Naive thymus-derived CD4-positive, alpha-beta T cell (primary cell): Measurements from ENCODE around the gene CNNM4. TPM values are rescaled to one million over a fixed set of nuclear protein-coding genes. Genes with fewer than 3 reads are reported as not detected.
A peak's percentile ranks its signal among the peaks of the same experiment; 100 is the strongest.

ENCODE experiments used
- ATAC-seq: fragments of 150-1000 bp; cut with Tn5 transposase; 2 replicates; pipeline ENCODE4 v1.10.0; 2021; ENCODE audit warnings: mild to moderate bottlenecking, moderate library complexity
- CTCF ChIA-PET: fragments of 350-600 bp; sonication (Branson Sonifier 250); formaldehyde crosslinking; loops from one replicate; lab custom pipeline; 2021; ENCODE audit warnings: antibody characterized with exemption; lab: Charles Lee
- POLR2A ChIA-PET: fragments of 350-600 bp; sonication (Branson Sonifier 250); formaldehyde crosslinking; loops from one replicate; lab custom pipeline; 2021; ENCODE audit warnings: antibody characterized with exemption, inconsistent platforms; lab: Charles Lee
- DNase-seq, 9 donors: peaks; one replicate each; pipeline versions ENCODE4 v3.0.0 to v3.0.0-alpha.2; 2020 to 2022; ENCODE audit warnings: mixed read lengths in 1 of 9
- H3K27ac ChIP-seq: one replicate; pipeline ENCODE4 v1.7.0; 2013; ENCODE audit warnings: mild to moderate bottlenecking, low read depth, low read length, moderate library complexity
- H3K27me3 ChIP-seq, 2 donors: one replicate each; pipeline ENCODE4 v1.7.0; 2013; ENCODE audit warnings: low read length in 2 of 2, mild to moderate bottlenecking in 2 of 2, moderate library complexity in 2 of 2; ENCODE audit not compliant: control insufficient read depth in 2 of 2, insufficient read depth in 2 of 2
- H3K36me3 ChIP-seq, 3 experiments: 1 replicate in 2 of 3; 2 replicates in 1 of 3; pipeline ENCODE4 v1.7.0; 2013; ENCODE audit warnings: low read length in 3 of 3, mild to moderate bottlenecking in 3 of 3, moderate library complexity in 1 of 3; ENCODE audit not compliant: insufficient read depth in 3 of 3, control insufficient read depth in 2 of 3
- H3K4me1 ChIP-seq, 2 donors: one replicate each; pipeline ENCODE4 v1.7.0; 2013; ENCODE audit warnings: low read length in 2 of 2, mild to moderate bottlenecking in 2 of 2, moderate library complexity in 1 of 2; ENCODE audit not compliant: control insufficient read depth in 2 of 2, insufficient read depth in 2 of 2
- H3K4me3 ChIP-seq: 2 replicates; pipeline ENCODE4 v1.7.0; 2013; ENCODE audit warnings: mild to moderate bottlenecking, low read length
- H3K9me3 ChIP-seq, 3 experiments: 1 replicate in 2 of 3; 2 replicates in 1 of 3; pipeline ENCODE4 v1.7.0; 2013; ENCODE audit warnings: low read length in 3 of 3; ENCODE audit not compliant: control insufficient read depth in 2 of 3
- H3K27ac Mint-ChIP-seq, 9 donors: one replicate each; pipeline ENCODE4 v1.8.0; 2020 to 2022; ENCODE audit warnings: mixed read lengths in 9 of 9, mild to moderate bottlenecking in 8 of 9, moderate library complexity in 5 of 9, inconsistent platforms in 2 of 9
- H3K27me3 Mint-ChIP-seq, 5 donors: one replicate each; pipeline ENCODE4 v1.8.0; 2021 to 2022; ENCODE audit warnings: mixed read lengths in 5 of 5, mild to moderate bottlenecking in 1 of 5
- H3K36me3 Mint-ChIP-seq, 5 donors: one replicate each; pipeline ENCODE4 v1.8.0; 2020 to 2022; ENCODE audit warnings: mixed read lengths in 5 of 5, mild to moderate bottlenecking in 3 of 5, inconsistent platforms in 1 of 5
- H3K4me1 Mint-ChIP-seq, 7 donors: one replicate each; pipeline ENCODE4 v1.8.0; 2020 to 2022; ENCODE audit warnings: mixed read lengths in 7 of 7, mild to moderate bottlenecking in 3 of 7, inconsistent platforms in 1 of 7
- H3K4me3 Mint-ChIP-seq, 10 donors: one replicate each; pipeline ENCODE4 v1.8.0; 2020 to 2022; ENCODE audit warnings: mild to moderate bottlenecking in 10 of 10, mixed read lengths in 10 of 10, moderate library complexity in 6 of 10, inconsistent platforms in 2 of 10
- H3K9me3 Mint-ChIP-seq, 11 donors: one replicate each; pipeline ENCODE4 v1.8.0; 2020 to 2022; ENCODE audit warnings: mixed read lengths in 11 of 11, mild to moderate bottlenecking in 4 of 11, inconsistent platforms in 1 of 11, moderate library complexity in 1 of 11
- intact Hi-C, 2 donors: fragments of 100-400 bp; cut with micrococcal nuclease; formaldehyde crosslinking; loops; one replicate each; pipeline ENCODE4 v1.15.1; 2023
- polyA plus RNA-seq, 2 donors: library from polyadenylated mRNA; unstranded; fragments of 300-500 nt; fragmentation: Illumina TruSeq; gene quantifications; one replicate each; pipeline ENCODE4 v1.2.3, GENCODE V29; 2021
- total RNA-seq, 6 experiments: library from RNA in 5 of 6; stranded (reverse) in 5 of 6; gene quantifications; 1 replicate in 5 of 6; 2 replicates in 1 of 6; pipeline ENCODE4 v1.2.3 and lab custom pipeline; 2021 to 2026

Gene CNNM4
- total and polyA plus RNA-seq, 7 experiments from 2014 or later: 1.4 to 9.5 (median 5.1) TPM

GRCh38 chr2:96769814-96770213 is 9.1 kb downstream of the CNNM4 start:
- Mint-ChIP-seq H3K36me3 (peaks cover 0 to 8% (median 4%) of the 10 kb centered on the region in 5 donors), H3K4me3 (no peak overlapping the region), H3K4me1 (peaks cover 24 to 45% (median 40%) of the 10 kb centered on the region in 7 donors), H3K9me3 (no peaks in the 10 kb centered on the region), H3K27ac (no peak overlapping the region), H3K27me3 (no peaks in the 10 kb centered on the region)
- Histone ChIP-seq H3K27me3 (no peaks in the 10 kb centered on the region), H3K4me3 (no peak overlapping the region), H3K36me3 (peaks cover 0 to 8% (median 0%) of the 10 kb centered on the region in 3 experiments), H3K9me3 (no peaks in the 10 kb centered on the region), H3K4me1 (peaks cover 11 to 12% of the 10 kb centered on the region in 2 donors), H3K27ac (no peak overlapping the region)
- DNase-seq (no peak), ATAC-seq (no peak)
- intact Hi-C loops: loop anchor here (10.0 kb wide), 3 partner anchors 505 to 1225 kb away; partner anchors contain the start of genes CIAO1 (in 1 of the 2), COX5B (in 1 of the 2), TMEM127 (in 1 of the 2) and TMEM131 (in 1 of the 2)
- CTCF ChIA-PET: interaction anchor here (0.6 kb wide), 2 partner anchors 14 to 127 kb away, joined by 3 read pairs; no protein-coding TSS in a partner anchor
- POLR2A ChIA-PET: interaction anchor here (1.4 kb wide), 1 partner anchor 8 kb away, joined by 3 read pairs; no protein-coding TSS in a partner anchor

- Mint-ChIP-seq H3K36me3 (peaks cover 0 to 10% (median 4%) of the 10 kb centered on the region in 5 donors), H3K9me3 (no peaks in the 10 kb centered on the region), H3K27ac (no peak overlapping the region), H3K4me1 (peaks cover 24 to 45% (median 41%) of the 10 kb centered on the region in 7 donors), H3K27me3 (no peaks in the 10 kb centered on the region), H3K4me3 (no peak overlapping the region)
- intact Hi-C loops: no loop called here
- ATAC-seq: no peak
- Histone ChIP-seq H3K4me1 (peaks cover 11 to 12% of the 10 kb centered on the region in 2 donors), H3K27ac (no peak overlapping the region), H3K9me3 (no peaks in the 10 kb centered on the region), H3K27me3 (no peaks in the 10 kb centered on the region), H3K36me3 (peaks cover 0 to 8% (median 0%) of the 10 kb centered on the region in 3 experiments), H3K4me3 (no peak overlapping the region)
- ChIA-PET CTCF (no interaction called here), POLR2A (interaction anchor here (1.4 kb wide), 1 partner anchor 9 kb away, joined by 3 read pairs; no protein-coding TSS in a partner anchor)
- no peak for DNase-seq
Measured at GRCh38 chr2:96770442-96771202, 9.9 kb downstream of the CNNM4 start.

GRCh38 chr2:96771796-96772618 is 11.3 kb downstream of the CNNM4 start:
- Histone ChIP-seq H3K36me3 (peaks cover 0 to 6% (median 0%) of the 10 kb centered on the region in 3 experiments), H3K27ac (no peak overlapping the region), H3K4me1 (peaks cover 11 to 12% of the 10 kb centered on the region in 2 donors), H3K4me3 (no peak overlapping the region), H3K27me3 (no peaks in the 10 kb centered on the region), H3K9me3 (no peaks in the 10 kb centered on the region)
- H3K27me3 Mint-ChIP-seq: no peaks in the 10 kb centered on the region
- CTCF ChIA-PET: no interaction called here
- peaks cover 17 to 35% (median 32%) of the 10 kb centered on the region in 7 donors for H3K4me1 Mint-ChIP-seq
- no peak for ATAC-seq
- H3K4me3 Mint-ChIP-seq: peak overlapping the region in 4 of 10 donors; percentile 16 to 62 (median 38)
- no peaks in the 10 kb centered on the region for H3K9me3 Mint-ChIP-seq
- H3K27ac Mint-ChIP-seq: peak overlapping the region in 6 of 9 donors; percentile 16 to 93 (median 58)
- DNase-seq: no peak
- POLR2A ChIA-PET: no interaction called here
- H3K36me3 Mint-ChIP-seq: peaks cover 0 to 8% (median 4%) of the 10 kb centered on the region in 5 donors
- intact Hi-C loops: no loop called here

- Mint-ChIP-seq H3K9me3 (no peaks in the 10 kb centered on the region), H3K36me3 (peaks cover 0 to 8% (median 3%) of the 10 kb centered on the region in 5 donors), H3K27me3 (no peaks in the 10 kb centered on the region), H3K4me1 (peaks cover 16 to 33% (median 26%) of the 10 kb centered on the region in 7 donors), H3K27ac (peak overlapping the region in 8 of 9 donors; percentile 22 to 93 (median 61)), H3K4me3 (peak overlapping the region; percentile 8 to 94 (median 66))
- Histone ChIP-seq H3K4me3 (peak overlapping the region; percentile 11), H3K27me3 (no peaks in the 10 kb centered on the region), H3K9me3 (no peaks in the 10 kb centered on the region), H3K36me3 (no peaks in the 10 kb centered on the region), H3K27ac (no peak overlapping the region), H3K4me1 (peaks cover 11 to 12% of the 10 kb centered on the region in 2 donors)
- ChIA-PET CTCF (interaction anchor here (1.0 to 3.5 kb wide), 2 partner anchors 8 to 11 kb away, joined by 5 to 40 read pairs; partner anchors contain the start of gene CNNM4), POLR2A (interaction anchor here (1.2 to 3.2 kb wide), 8 partner anchors 8 to 235 kb away, joined by 3 to 19 read pairs (median 6); partner anchors contain the start of genes ARID5A, CNNM3 and CNNM4)
- ATAC-seq (no peak), DNase-seq (no peak)
- intact Hi-C loops: no loop called here
Measured at GRCh38 chr2:96772903-96773671, 12.4 kb downstream of the CNNM4 start.

DNA sequence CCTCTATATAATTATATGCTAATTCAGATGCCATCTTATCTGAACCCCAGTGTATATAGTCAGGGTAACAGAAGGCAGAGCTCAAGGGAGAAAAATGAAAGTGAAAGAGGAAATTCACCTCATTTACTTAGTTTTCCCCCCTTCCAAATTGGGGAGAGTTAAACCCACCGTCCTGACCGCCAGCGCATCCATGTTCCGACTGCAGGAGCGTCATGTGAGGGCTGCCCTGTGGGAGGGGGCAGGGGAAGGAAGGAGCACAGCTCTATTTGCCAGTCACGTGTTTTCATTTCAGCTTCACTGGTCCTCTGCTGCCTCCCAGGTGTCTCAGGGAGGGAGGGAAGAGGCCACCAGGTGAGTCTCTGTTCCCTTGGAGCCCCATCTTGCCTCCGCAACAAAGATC is 13.2 kb downstream of the CNNM4 start:
- H3K27ac ChIP-seq: peak overlapping the region; percentile 70
- intact Hi-C loops: loop anchor here in 1 of 2 donors (1.0 kb wide), 2 partner anchors 14 to 34 kb away; partner anchors contain the start of genes CNNM4 and LMAN2L
- peaks cover 0 to 5% (median 0%) of the 10 kb centered on the region in 5 donors for H3K36me3 Mint-ChIP-seq
- DNase-seq: peak in 8 of 9 donors; percentile 35 to 66 (median 54)
- H3K4me1 ChIP-seq: peaks cover 11 to 12% of the 10 kb centered on the region in 2 donors
- POLR2A ChIA-PET: interaction anchor here (0.6 to 3.2 kb wide), 12 partner anchors 9 to 236 kb away, joined by 3 to 19 read pairs (median 5); partner anchors contain the start of genes ARID5A, CNNM3 and CNNM4
- no peaks in the 10 kb centered on the region for H3K9me3 Mint-ChIP-seq
- no peaks in the 10 kb centered on the region for H3K36me3 ChIP-seq
- no peaks in the 10 kb centered on the region for H3K9me3 ChIP-seq
- H3K27ac Mint-ChIP-seq: peak overlapping the region; percentile 88 to 97 (median 93)
- H3K4me1 Mint-ChIP-seq: peaks cover 9 to 30% (median 22%) of the 10 kb centered on the region in 7 donors
- ATAC-seq: peak; percentile 73
- CTCF ChIA-PET: interaction anchor here (0.5 to 3.5 kb wide), 4 partner anchors 9 to 246 kb away, joined by 3 to 40 read pairs (median 4); partner anchors contain the start of gene CNNM4
- peak overlapping the region; percentile 84 to 95 (median 93) for H3K4me3 Mint-ChIP-seq
- H3K27me3 ChIP-seq: no peaks in the 10 kb centered on the region
- H3K4me3 ChIP-seq: peak overlapping the region; percentile 62
- no peaks in the 10 kb centered on the region for H3K27me3 Mint-ChIP-seq
